GM12878 (cell line): ENCODE results near the gene TUBA4B. TPM values are rescaled to one million over a fixed set of nuclear protein-coding genes. Genes with fewer than 3 reads are reported as not detected.

Experiments
- ATAC-seq: fragments of 200-7000 bp; cut with Tn5 transposase; 3 replicates; pipeline ENCODE4 v1.9.1; 2020; ENCODE audit warnings: mild to moderate bottlenecking, moderate library complexity
- BruUV-seq: library from RNA; stranded (reverse); fragments of 400-500 nt; replicated peaks from 2 replicates; lab custom pipeline; 2021; lab: Mats Ljungman, UMichigan
- CTCF ChIA-PET: fragments of 300-600 bp; sonication (Branson Sonifier 250); formaldehyde crosslinking; extraction: SDS; loops from one replicate; lab custom pipeline; 2021; ENCODE audit warnings: inconsistent platforms; lab: Yijun Ruan, JAX
- POLR2A ChIA-PET: fragments of 350-600 bp; formaldehyde crosslinking; extraction: SDS; loops from one replicate; lab custom pipeline; 2021; ENCODE audit warnings: inconsistent platforms; lab: Charles Lee
- RAD21 ChIA-PET: fragments of 300-600 bp; sonication (Branson Sonifier 250); formaldehyde crosslinking; loops from one replicate; lab custom pipeline; 2023; ENCODE audit warnings: antibody characterized with exemption; ENCODE audit not compliant: unreplicated experiment; lab: Charles Lee
- SMC1A ChIA-PET: fragments of 300-600 bp; sonication (Branson Sonifier 250); formaldehyde crosslinking; loops from one replicate; lab custom pipeline; 2023; ENCODE audit not compliant: unreplicated experiment, uncharacterized antibody; lab: Charles Lee
- DNase-seq: peaks from one replicate; pipeline ENCODE4 v3.0.0-alpha.2; 2011; ENCODE audit warnings: low read depth, low spot score
- FAIRE-seq: peaks from 3 replicates; lab custom pipeline; 2011; peaks lifted over from hg19 to GRCh38; lab: Jason Lieb, UNC
- H2AFZ ChIP-seq: 2 replicates; pipeline ENCODE4 v1.6.0; 2011; ENCODE audit warnings: low read depth, low read length, control low read depth; ENCODE audit not compliant: control insufficient read depth
- H3K27ac ChIP-seq: 2 replicates; pipeline ENCODE4 v1.5.1; 2011; ENCODE audit warnings: control low read depth; ENCODE audit not compliant: control insufficient read depth, insufficient read depth
- H3K27me3 ChIP-seq, 2 experiments: replicated peaks in 1 of 2; 2 replicates each; pipeline versions ENCODE4 v1.6.0 to v1.6.1; 2011; ENCODE audit warnings: low read length in 1 of 2; ENCODE audit not compliant: control insufficient read depth in 2 of 2, insufficient read depth in 2 of 2
- H3K36me3 ChIP-seq, 2 experiments: 2 replicates each; pipeline ENCODE4 v1.5.1; 2011; ENCODE audit warnings: low read length in 1 of 2; ENCODE audit not compliant: control insufficient read depth in 2 of 2, insufficient read depth in 2 of 2
- H3K4me1 ChIP-seq: 2 replicates; pipeline ENCODE4 v1.6.1; 2011; ENCODE audit warnings: mild to moderate bottlenecking, low read length, moderate library complexity, mixed read lengths; ENCODE audit not compliant: control insufficient read depth, insufficient read depth
- H3K4me2 ChIP-seq: 2 replicates; pipeline ENCODE4 v1.6.0; 2011; ENCODE audit warnings: control low read depth; ENCODE audit not compliant: control insufficient read depth, insufficient read depth
- H3K4me3 ChIP-seq: fragments of 200-600 bp; sonication (generic); 2 replicates; pipeline ENCODE4 v1.5.1; 2016
- H3K79me2 ChIP-seq: 2 replicates; pipeline ENCODE4 v1.6.0; 2011; ENCODE audit warnings: low read length; ENCODE audit not compliant: control insufficient read depth, insufficient read depth
- H3K9ac ChIP-seq: 2 replicates; pipeline ENCODE4 v1.8.0; 2011; ENCODE audit warnings: low read length, control low read depth, mixed read lengths; ENCODE audit not compliant: control insufficient read depth, insufficient read depth
- H3K9me3 ChIP-seq: replicated peaks from 3 replicates; pipeline ENCODE4 v1.5.1; 2011; ENCODE audit warnings: mild to moderate bottlenecking, low read length; ENCODE audit not compliant: control insufficient read depth, insufficient read depth
- H4K20me1 ChIP-seq: 2 replicates; pipeline ENCODE4 v1.6.0; 2011; ENCODE audit not compliant: control insufficient read depth, insufficient read depth
- EED ChIP-seq: sonication (generic); IDR thresholded peaks from 2 replicates; pipeline ENCODE4 v1.6.1; 2016; ENCODE audit warnings: antibody characterized with exemption, low read depth
- MTA3 ChIP-seq: IDR thresholded peaks from 2 replicates; pipeline ENCODE4 v1.6.1; 2012; ENCODE audit warnings: low read length, inconsistent platforms, borderline replicate concordance
- MYB ChIP-seq: fragments of 150-350 bp; IDR thresholded peaks from 2 replicates; pipeline ENCODE4 v1.6.1; 2014; ENCODE audit warnings: mild to moderate bottlenecking, low read depth, low read length, borderline replicate concordance
- NR2C1 ChIP-seq: fragments of 450-650 bp; IDR thresholded peaks from 2 replicates; pipeline ENCODE4 v1.6.1; 2017; ENCODE audit warnings: antibody characterized with exemption, mild to moderate bottlenecking, moderate library complexity
- PKNOX1 ChIP-seq: fragments of 450-650 bp; IDR thresholded peaks from 2 replicates; pipeline ENCODE4 v1.6.1; 2016; ENCODE audit warnings: mild to moderate bottlenecking
- PML ChIP-seq: IDR thresholded peaks from 2 replicates; pipeline ENCODE4 v1.6.1; 2012; ENCODE audit warnings: low read length, inconsistent platforms
- RB1 ChIP-seq: fragments of 450-650 bp; formaldehyde crosslinking; IDR thresholded peaks from 2 replicates; pipeline ENCODE4 v1.6.1; 2017; ENCODE audit warnings: mild to moderate bottlenecking, borderline replicate concordance
- SIX5 ChIP-seq: IDR thresholded peaks from 2 replicates; pipeline ENCODE4 v1.6.1; 2011; ENCODE audit warnings: mild to moderate bottlenecking, low read depth, low read length, moderate library complexity; ENCODE audit not compliant: severe bottlenecking
- SRF ChIP-seq, 2 experiments: IDR thresholded peaks; 2 replicates each; pipeline ENCODE4 v1.6.1; 2011; ENCODE audit warnings: low read depth in 2 of 2, low read length in 2 of 2, mild to moderate bottlenecking in 1 of 2, moderate library complexity in 1 of 2
- ZBTB33 ChIP-seq: fragments of 450-650 bp; IDR thresholded peaks from 2 replicates; pipeline ENCODE4 v1.6.1; 2017; ENCODE audit warnings: mild to moderate bottlenecking
- ZBTB4 ChIP-seq: fragments of 450-650 bp; formaldehyde crosslinking; IDR thresholded peaks from 2 replicates; pipeline ENCODE4 v1.4.0; 2022; ENCODE audit warnings: mild to moderate bottlenecking, moderate library complexity
- WGBS: methylation state at CpG from one replicate; pipeline ENCODE4 v1.1.6; 2016; ENCODE audit warnings: low lambda C conversion rate; ENCODE audit not compliant: insufficient replicate concordance, insufficient coverage; ENCODE audit errors: missing lambda C conversion rate; 5-methylcytosine and 5-hydroxymethylcytosine counted together
- in situ Hi-C: fragments of 300-500 bp; cut with MboI; formaldehyde crosslinking; loops from 9 replicates; pipeline ENCODE4 v1.14.3; 2018; ENCODE audit warnings: mixed read lengths
- intact Hi-C: fragments of 100-400 bp; cut with micrococcal nuclease; formaldehyde crosslinking; loops from one replicate; pipeline ENCODE4 v1.14.2; 2022; ENCODE audit not compliant: unreplicated experiment
- polyA plus RNA-seq, 11 experiments: library from polyadenylated mRNA; depleted of rRNA in 4 of 11; unstranded in 6 of 11; stranded (reverse) in 5 of 11; fragments of >200 nt; fragmentation: Nextera tagmentation in 4 of 11; fragmentation: Illumina TruSeq in 1 of 11; extraction: Ambion mirVana in 4 of 11; extraction: Trizol in 1 of 11; gene quantifications; 1 replicate in 1 of 11; 2 replicates in 10 of 11; pipeline versions ENCODE4 v1.2.1 to v1.2.3, GENCODE V29; 2011 to 2016; ENCODE audit warnings: inconsistent platforms in 2 of 11, missing spikeins in 2 of 11, low read depth in 1 of 11
- total RNA-seq, 4 experiments: library from RNA; depleted of rRNA in 3 of 4; stranded (reverse); fragments of >200 nt in 3 of 4; fragmentation: Illumina TruSeq in 1 of 4; extraction: Trizol in 1 of 4; gene quantifications; 2 replicates each; pipeline versions ENCODE4 v1.2.1 to v1.2.3, GENCODE V29; 2013 to 2021

The TUBA4B gene
- total and polyA plus RNA-seq, 10 of the 15 experiments (the other 5 are each of a cell fraction or from before 2014, with no cell fraction given), result 0.07 TPM; not detected in 9

- no TSS peak for BruUV-seq
- no peak overlapping the region for H3K4me3 ChIP-seq
- no peaks in the 10 kb centered on the region for H3K9me3 ChIP-seq
- H3K27ac ChIP-seq, result no peak overlapping the region
- CTCF ChIA-PET, result interaction anchor here (0.6 to 10.9 kb wide), 12 partner anchors 16 to 320 kb away, joined by 3 to 208 read pairs (median 4); partner anchors contain the start of genes CNPPD1, DNAJB2, NHEJ1 and SLC23A3
- FAIRE-seq, result no peak
- RAD21 ChIA-PET, result interaction anchor here (0.8 to 3.9 kb wide), 9 partner anchors 22 to 146 kb away, joined by 3 to 22 read pairs (median 5); partner anchors contain the start of genes ANKZF1, ATG9A, CNPPD1 and NHEJ1
- TF ChIP-seq NR2C1 (no peak), EED (no peak), SRF (IDR thresholded peaks at IDR 0.05; ENCODE audit: low read depth in 2 of 2, low read length in 2 of 2) (no peak), MTA3 (no peak), PKNOX1 (no peak), PML (no peak), ZBTB4 (no peak), RB1 (no peak), SIX5 (no peak), MYB (no peak), ZBTB33 (no peak)
- in situ Hi-C loops (no loop called here), intact Hi-C loops (no loop called here)
- peaks cover 2 to 5% of the 10 kb centered on the region in 2 experiments; a peak in 1 of 4 replicates for H3K27me3 ChIP-seq
- H3K4me2 ChIP-seq, result no peak overlapping the region
- no peaks in the 10 kb centered on the region for H4K20me1 ChIP-seq
- H2AFZ ChIP-seq, result no peak overlapping the region
- H3K79me2 ChIP-seq, result no peaks in the 10 kb centered on the region
- no peaks in the 10 kb centered on the region for H3K36me3 ChIP-seq
- no peak for DNase-seq
- 33% methylated on average over 5 of the region's 5 CpGs for WGBS
- H3K4me1 ChIP-seq, result peaks cover 3% of the 10 kb centered on the region; the same call in 1 of the 2 replicates
- POLR2A ChIA-PET, result interaction anchor here (0.8 to 2.1 kb wide), 5 partner anchors 29 to 141 kb away, joined by 3 to 8 read pairs (median 3); partner anchors contain the start of gene TUBA4A
- SMC1A ChIA-PET, result interaction anchor here (1.2 to 5.8 kb wide), 3 partner anchors 87 to 142 kb away, joined by 3 to 36 read pairs (median 13); partner anchors contain the start of genes DNPEP and NHEJ1
- ATAC-seq, result no peak
- no peak overlapping the region for H3K9ac ChIP-seq
Observed at GRCh38 chr2:219300022-219300421, 47.0 kb downstream of the TUBA4B start.
